Large intestine (tissue), 3 donors: ENCODE results near the gene BICD2. TPM values are rescaled to one million over a fixed set of nuclear protein-coding genes. Genes with fewer than 3 reads are reported as not detected.

Experiments used
- DNase-seq, 2 donors: peaks; one replicate each; pipeline versions ENCODE4 v3.0.0 to v3.0.0-alpha.2; 2013
- H3K27ac ChIP-seq: one replicate; pipeline ENCODE4 v1.5.1; 2013; ENCODE audit warnings: low read length
- H3K27me3 ChIP-seq: 2 replicates; pipeline ENCODE4 v1.6.1; 2013; ENCODE audit warnings: low read length; ENCODE audit not compliant: control insufficient read depth, insufficient read depth
- H3K36me3 ChIP-seq: 2 replicates; pipeline ENCODE4 v1.6.1; 2013; ENCODE audit warnings: low read length; ENCODE audit not compliant: control insufficient read depth, insufficient read depth
- H3K4me1 ChIP-seq: one replicate; pipeline ENCODE4 v1.6.1; 2013; ENCODE audit warnings: low read length; ENCODE audit not compliant: control insufficient read depth, insufficient read depth
- H3K4me3 ChIP-seq: one replicate; pipeline ENCODE4 v1.5.1; 2013; ENCODE audit warnings: low read length
- H3K9me3 ChIP-seq: one replicate; pipeline ENCODE4 v1.6.1; 2013; ENCODE audit warnings: mild to moderate bottlenecking, low read depth, low read length, moderate library complexity; ENCODE audit not compliant: control insufficient read depth
- WGBS: methylation state at CpG from one replicate; pipeline ENCODE4 v1.1.5; 2013; ENCODE audit warnings: low lambda C conversion rate; ENCODE audit not compliant: insufficient coverage; 5-methylcytosine and 5-hydroxymethylcytosine counted together
- polyA plus RNA-seq: library from polyadenylated mRNA; unstranded; fragments of 120-200 nt; gene quantifications from one replicate; pipeline ENCODE4 v1.2.1, GENCODE V29; 2013

The BICD2 gene
- polyA plus RNA-seq, 1 donor = 11.8 TPM

GRCh38 chr9:92714016-92714415 lies 50.6 kb downstream of the BICD2 start:
- Histone ChIP-seq H3K27ac (no peak overlapping the region), H3K27me3 (no peaks in the 10 kb centered on the region), H3K4me3 (no peak overlapping the region), H3K36me3 (peaks cover 82% of the 10 kb centered on the region), H3K9me3 (no peaks in the 10 kb centered on the region), H3K4me1 (no peaks in the 10 kb centered on the region)
- WGBS = no CpG with 5 or more reads among the region's 3 CpGs
- no peak for DNase-seq

- DNase-seq = no peak
- Histone ChIP-seq H3K27ac (no peak overlapping the region), H3K36me3 (peaks cover 79% of the 10 kb centered on the region), H3K4me3 (no peak overlapping the region), H3K4me1 (no peaks in the 10 kb centered on the region), H3K27me3 (no peaks in the 10 kb centered on the region), H3K9me3 (no peaks in the 10 kb centered on the region)
- no CpG with 5 or more reads among the region's 15 CpGs for WGBS
These were observed 51.1 kb downstream of the BICD2 start for GRCh38 chr9:92713528-92713927.

GRCh38 chr9:92712767-92713166 lies 51.9 kb downstream of the BICD2 start:
- no peak for DNase-seq
- Histone ChIP-seq H3K4me1 (no peaks in the 10 kb centered on the region), H3K27me3 (no peaks in the 10 kb centered on the region), H3K36me3 (peaks cover 71% of the 10 kb centered on the region), H3K27ac (no peak overlapping the region), H3K9me3 (no peaks in the 10 kb centered on the region), H3K4me3 (no peak overlapping the region)
- 100% methylated on average over 1 of the region's 15 CpGs for WGBS

GRCh38 chr9:92711844-92712243 lies 52.8 kb downstream of the BICD2 start:
- Histone ChIP-seq H3K9me3 (no peaks in the 10 kb centered on the region), H3K36me3 (peaks cover 62% of the 10 kb centered on the region), H3K27me3 (no peaks in the 10 kb centered on the region), H3K4me3 (no peak overlapping the region), H3K4me1 (no peaks in the 10 kb centered on the region), H3K27ac (no peak overlapping the region)
- no peak for DNase-seq
- no CpG with 5 or more reads among the region's 6 CpGs for WGBS

GRCh38 chr9:92711146-92711545 lies 53.5 kb downstream of the BICD2 start:
- H3K4me3 ChIP-seq = no peak overlapping the region
- 100% methylated on average over 1 of the region's 2 CpGs for WGBS
- H3K4me1 ChIP-seq = no peaks in the 10 kb centered on the region
- H3K9me3 ChIP-seq = no peaks in the 10 kb centered on the region
- H3K27me3 ChIP-seq = no peaks in the 10 kb centered on the region
- no peak overlapping the region for H3K27ac ChIP-seq
- peaks cover 59% of the 10 kb centered on the region for H3K36me3 ChIP-seq
- no peak for DNase-seq

- Histone ChIP-seq H3K36me3 (peaks cover 52% of the 10 kb centered on the region), H3K9me3 (no peaks in the 10 kb centered on the region), H3K4me3 (no peak overlapping the region), H3K27ac (no peak overlapping the region), H3K27me3 (no peaks in the 10 kb centered on the region), H3K4me1 (no peaks in the 10 kb centered on the region)
- no peak for DNase-seq
- WGBS = no CpG with 5 or more reads among the region's 3 CpGs
These were observed 54.3 kb downstream of the BICD2 start for GRCh38 chr9:92710368-92710767.

GRCh38 chr9:92709954-92710353 lies 54.7 kb downstream of the BICD2 start:
- Histone ChIP-seq H3K9me3 (no peaks in the 10 kb centered on the region), H3K27ac (no peak overlapping the region), H3K27me3 (no peaks in the 10 kb centered on the region), H3K36me3 (peaks cover 48% of the 10 kb centered on the region), H3K4me3 (no peak overlapping the region), H3K4me1 (no peaks in the 10 kb centered on the region)
- DNase-seq = no peak
- no CpG with 5 or more reads among the region's 3 CpGs for WGBS

GRCh38 chr9:92709240-92709639 lies 55.4 kb downstream of the BICD2 start:
- no peaks in the 10 kb centered on the region for H3K27me3 ChIP-seq
- no peaks in the 10 kb centered on the region for H3K4me1 ChIP-seq
- no peak overlapping the region for H3K27ac ChIP-seq
- H3K4me3 ChIP-seq = no peak overlapping the region
- no peaks in the 10 kb centered on the region for H3K9me3 ChIP-seq
- peaks cover 41% of the 10 kb centered on the region for H3K36me3 ChIP-seq
- DNase-seq = no peak

- DNase-seq = no peak
- Histone ChIP-seq H3K4me1 (no peaks in the 10 kb centered on the region), H3K4me3 (no peak overlapping the region), H3K27ac (no peak overlapping the region), H3K9me3 (no peaks in the 10 kb centered on the region), H3K27me3 (no peaks in the 10 kb centered on the region), H3K36me3 (peaks cover 25% of the 10 kb centered on the region)
These were observed 57.1 kb downstream of the BICD2 start for GRCh38 chr9:92707530-92707929.

- no peaks in the 10 kb centered on the region for H3K9me3 ChIP-seq
- no peaks in the 10 kb centered on the region for H3K4me1 ChIP-seq
- H3K27ac ChIP-seq = no peak overlapping the region
- peaks cover 20% of the 10 kb centered on the region for H3K36me3 ChIP-seq
- no peak for DNase-seq
- WGBS = no CpG with 5 or more reads among the region's 3 CpGs
- no peak overlapping the region for H3K4me3 ChIP-seq
- no peaks in the 10 kb centered on the region for H3K27me3 ChIP-seq
These were observed 58.3 kb downstream of the BICD2 start for GRCh38 chr9:92706218-92706940.

GRCh38 chr9:92704528-92704927 lies 60.1 kb downstream of the BICD2 start:
- Histone ChIP-seq H3K27ac (no peak overlapping the region), H3K4me1 (no peaks in the 10 kb centered on the region), H3K9me3 (no peaks in the 10 kb centered on the region), H3K4me3 (no peak overlapping the region), H3K36me3 (peaks cover 3% of the 10 kb centered on the region), H3K27me3 (no peaks in the 10 kb centered on the region)
- DNase-seq = no peak
- WGBS = no CpG with 5 or more reads among the region's 2 CpGs
